Breast epithelium (tissue), 4 donors: ENCODE measurements around the gene UMODL1. TPM values are rescaled to one million over a fixed set of nuclear protein-coding genes. Genes with fewer than 3 reads are reported as not detected.

ENCODE experiments used
- DNase-seq, 2 donors: peaks; one replicate each; pipeline ENCODE4 v3.0.0-alpha.2; 2019; ENCODE audit warnings: low spot score in 2 of 2
- H3K27ac ChIP-seq, 2 donors: fragments of 200-600 bp; sonication (generic) in 1 of 2; one replicate each; pipeline ENCODE4 v1.5.1; 2016 to 2019; ENCODE audit warnings: mild to moderate bottlenecking in 1 of 2
- H3K27me3 ChIP-seq, 2 donors: fragments of 200-600 bp; sonication (generic) in 1 of 2; one replicate each; pipeline versions ENCODE4 v1.5.1 to v1.6.0; 2017 to 2019; ENCODE audit warnings: control low read depth in 1 of 2, mild to moderate bottlenecking in 1 of 2
- H3K36me3 ChIP-seq: fragments of 200-600 bp; one replicate; pipeline ENCODE4 v1.5.1; 2019
- H3K4me1 ChIP-seq, 2 donors: fragments of 200-600 bp; sonication (generic); one replicate each; pipeline ENCODE4 v1.5.1; 2016 to 2019; ENCODE audit warnings: control low read depth in 1 of 2
- H3K4me3 ChIP-seq, 3 donors: fragments of 200-600 bp; sonication (generic); 1 replicate in 2 of 3; 2 replicates in 1 of 3; pipeline ENCODE4 v1.5.1; 2016 to 2019; ENCODE audit warnings: mild to moderate bottlenecking in 3 of 3, moderate library complexity in 2 of 3
- H3K9me3 ChIP-seq, 2 donors: fragments of 200-600 bp; sonication (generic) in 1 of 2; one replicate each; pipeline ENCODE4 v1.5.1; 2016 to 2019; ENCODE audit warnings: control low read depth in 1 of 2
- POLR2A ChIP-seq: fragments of 450-650 bp; IDR thresholded peaks from one replicate; pipeline ENCODE4 v1.6.1; 2016; ENCODE audit warnings: antibody characterized with exemption, mild to moderate bottlenecking, moderate library complexity
- POLR2AphosphoS5 ChIP-seq, 3 donors: sonication (generic); formaldehyde crosslinking; IDR thresholded peaks; one replicate each; pipeline ENCODE4 v1.6.1; 2017; ENCODE audit warnings: antibody characterized with exemption in 3 of 3
- intact Hi-C: fragments of 100-400 bp; cut with DNase I; formaldehyde crosslinking; loops from one replicate; pipeline ENCODE4 v1.15.1; 2023; ENCODE audit warnings: low total_unique reads
- total RNA-seq, 3 donors: library from RNA; depleted of rRNA; stranded (reverse); fragments of >200 nt; gene quantifications; one replicate each; pipeline ENCODE4 v1.1.0, GENCODE V29; 2016
- TF ChIP-seq, protein P1 (sequence below), 3 donors: fragments of 450-650 bp; IDR thresholded peaks; one replicate each; pipeline ENCODE4 v1.5.1; 2016 to 2017; ENCODE audit warnings: antibody characterized with exemption in 3 of 3, mild to moderate bottlenecking in 3 of 3, moderate library complexity in 3 of 3

The UMODL1 gene
- total RNA-seq, 3 donors from 2014 or later, result not detected

DNA sequence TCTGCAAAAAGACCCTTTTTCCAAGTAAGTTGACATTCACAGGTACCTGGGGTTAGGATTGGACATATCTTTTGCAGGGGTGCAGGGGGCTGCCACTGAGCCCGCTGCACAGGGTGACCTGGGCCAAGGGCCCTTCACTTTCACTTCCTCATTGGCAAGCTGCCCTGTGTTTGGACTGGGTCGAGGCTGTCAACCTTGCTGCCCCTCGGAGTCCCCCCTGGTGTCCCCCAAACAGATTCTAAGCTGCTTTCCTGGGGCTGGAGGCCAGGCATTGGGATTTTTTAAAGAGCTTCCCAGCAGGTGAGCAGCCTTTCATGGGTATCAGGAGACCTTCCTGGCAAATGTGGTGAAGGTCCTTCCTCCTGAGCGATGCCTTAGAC is 7.9 kb upstream of the UMODL1 start:
- no peaks in the 10 kb centered on the region for H3K27me3 ChIP-seq
- no peaks in the 10 kb centered on the region for H3K9me3 ChIP-seq
- no peak overlapping the region for H3K4me3 ChIP-seq
- DNase-seq, result no peak
- H3K36me3 ChIP-seq, result no peaks in the 10 kb centered on the region
- H3K4me1 ChIP-seq, result no peaks in the 10 kb centered on the region
- TF ChIP-seq POLR2A (no peak), POLR2AphosphoS5 (IDR thresholded peaks at IDR 0.05) (no peak)
- TF ChIP-seq, protein P1, sequence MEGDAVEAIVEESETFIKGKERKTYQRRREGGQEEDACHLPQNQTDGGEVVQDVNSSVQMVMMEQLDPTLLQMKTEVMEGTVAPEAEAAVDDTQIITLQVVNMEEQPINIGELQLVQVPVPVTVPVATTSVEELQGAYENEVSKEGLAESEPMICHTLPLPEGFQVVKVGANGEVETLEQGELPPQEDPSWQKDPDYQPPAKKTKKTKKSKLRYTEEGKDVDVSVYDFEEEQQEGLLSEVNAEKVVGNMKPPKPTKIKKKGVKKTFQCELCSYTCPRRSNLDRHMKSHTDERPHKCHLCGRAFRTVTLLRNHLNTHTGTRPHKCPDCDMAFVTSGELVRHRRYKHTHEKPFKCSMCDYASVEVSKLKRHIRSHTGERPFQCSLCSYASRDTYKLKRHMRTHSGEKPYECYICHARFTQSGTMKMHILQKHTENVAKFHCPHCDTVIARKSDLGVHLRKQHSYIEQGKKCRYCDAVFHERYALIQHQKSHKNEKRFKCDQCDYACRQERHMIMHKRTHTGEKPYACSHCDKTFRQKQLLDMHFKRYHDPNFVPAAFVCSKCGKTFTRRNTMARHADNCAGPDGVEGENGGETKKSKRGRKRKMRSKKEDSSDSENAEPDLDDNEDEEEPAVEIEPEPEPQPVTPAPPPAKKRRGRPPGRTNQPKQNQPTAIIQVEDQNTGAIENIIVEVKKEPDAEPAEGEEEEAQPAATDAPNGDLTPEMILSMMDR (IDR thresholded peaks at IDR 0.05), result no peak
- intact Hi-C loops, result no loop called here
- H3K27ac ChIP-seq, result no peak overlapping the region

DNA sequence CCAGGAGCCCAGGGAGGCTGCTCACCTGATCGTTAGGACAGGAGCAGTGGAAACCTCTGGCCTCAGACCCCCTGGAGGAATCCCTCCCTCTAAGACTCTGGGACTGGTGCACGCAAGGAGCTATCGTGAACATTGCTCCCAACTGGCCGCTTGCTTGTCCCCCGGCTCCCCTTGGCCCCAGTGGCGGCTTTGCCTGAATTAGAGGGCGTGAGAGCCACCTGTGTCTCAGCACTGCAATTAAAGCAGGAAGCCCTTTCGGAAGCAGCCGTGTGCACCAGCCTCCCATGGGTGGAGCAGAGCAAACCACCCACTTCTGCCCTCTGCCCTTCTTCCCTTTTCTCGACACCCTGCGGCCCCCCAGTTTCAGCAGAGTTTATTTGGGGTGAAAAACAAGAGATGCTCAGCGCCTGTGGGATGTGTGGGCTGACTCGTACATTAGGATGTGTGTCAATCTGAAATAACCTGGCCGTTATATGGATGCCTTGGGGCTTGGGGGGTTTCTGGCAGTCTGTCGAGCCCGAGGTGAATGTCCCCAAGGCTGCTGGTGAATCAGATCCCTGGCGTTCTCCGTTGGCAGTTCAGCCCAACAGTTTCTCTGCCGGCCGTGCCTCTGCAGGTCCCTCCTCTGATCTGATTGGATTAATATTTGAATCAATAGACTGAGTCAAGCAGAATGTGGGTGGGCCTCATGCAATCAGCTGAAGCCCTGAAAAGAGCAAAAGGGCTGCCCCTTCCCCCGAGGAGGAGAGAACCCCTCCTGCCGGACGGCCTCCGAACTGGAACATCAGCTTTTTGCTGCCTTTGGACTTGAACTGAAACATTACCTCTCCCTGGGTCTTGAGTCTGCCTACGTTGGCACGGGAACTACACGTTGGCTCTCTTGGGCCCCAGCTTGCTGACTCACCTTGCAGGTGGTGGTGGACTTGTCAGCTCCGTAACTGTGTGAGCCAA is 7.3 kb upstream of the UMODL1 start:
- Histone ChIP-seq H3K4me1 (no peaks in the 10 kb centered on the region), H3K27ac (no peak overlapping the region), H3K4me3 (no peak overlapping the region), H3K9me3 (no peaks in the 10 kb centered on the region), H3K27me3 (no peaks in the 10 kb centered on the region), H3K36me3 (no peaks in the 10 kb centered on the region)
- no peak for TF ChIP-seq POLR2AphosphoS5 (IDR thresholded peaks at IDR 0.05)
- no peak for TF ChIP-seq POLR2A
- TF ChIP-seq, protein P1 (IDR thresholded peaks at IDR 0.05), result no peak
- no peak for DNase-seq
- intact Hi-C loops, result loop anchor here (2.0 kb wide), 1 partner anchor 261 kb away; no protein-coding TSS in a partner anchor

DNA sequence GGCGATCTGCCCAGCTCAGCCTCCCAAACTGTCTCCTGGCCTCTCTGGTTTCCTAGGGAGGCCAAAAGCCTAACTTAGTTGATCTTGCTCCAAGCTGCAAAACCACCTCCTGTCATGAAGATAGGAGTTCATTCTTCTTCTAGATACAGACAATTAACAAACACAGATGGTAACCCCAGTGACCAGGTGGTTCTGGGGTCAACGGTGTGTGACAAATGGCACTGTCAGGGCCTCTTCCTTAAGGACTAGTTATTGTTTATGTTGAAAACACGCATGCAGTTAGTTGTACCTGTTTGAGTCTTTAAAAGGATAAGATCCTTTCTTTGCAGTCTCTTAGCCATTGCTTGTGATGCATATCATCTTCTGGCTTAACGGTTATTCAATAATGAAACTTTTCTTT is 4.6 kb upstream of the UMODL1 start:
- no peak for TF ChIP-seq POLR2A
- no peak for TF ChIP-seq POLR2AphosphoS5 (IDR thresholded peaks at IDR 0.05)
- TF ChIP-seq, protein P1 (IDR thresholded peaks at IDR 0.05), result no peak
- Histone ChIP-seq H3K36me3 (no peaks in the 10 kb centered on the region), H3K27me3 (no peaks in the 10 kb centered on the region), H3K4me3 (no peak overlapping the region), H3K9me3 (no peaks in the 10 kb centered on the region), H3K4me1 (no peaks in the 10 kb centered on the region), H3K27ac (no peak overlapping the region)
- DNase-seq, result no peak
- intact Hi-C loops, result no loop called here

DNA sequence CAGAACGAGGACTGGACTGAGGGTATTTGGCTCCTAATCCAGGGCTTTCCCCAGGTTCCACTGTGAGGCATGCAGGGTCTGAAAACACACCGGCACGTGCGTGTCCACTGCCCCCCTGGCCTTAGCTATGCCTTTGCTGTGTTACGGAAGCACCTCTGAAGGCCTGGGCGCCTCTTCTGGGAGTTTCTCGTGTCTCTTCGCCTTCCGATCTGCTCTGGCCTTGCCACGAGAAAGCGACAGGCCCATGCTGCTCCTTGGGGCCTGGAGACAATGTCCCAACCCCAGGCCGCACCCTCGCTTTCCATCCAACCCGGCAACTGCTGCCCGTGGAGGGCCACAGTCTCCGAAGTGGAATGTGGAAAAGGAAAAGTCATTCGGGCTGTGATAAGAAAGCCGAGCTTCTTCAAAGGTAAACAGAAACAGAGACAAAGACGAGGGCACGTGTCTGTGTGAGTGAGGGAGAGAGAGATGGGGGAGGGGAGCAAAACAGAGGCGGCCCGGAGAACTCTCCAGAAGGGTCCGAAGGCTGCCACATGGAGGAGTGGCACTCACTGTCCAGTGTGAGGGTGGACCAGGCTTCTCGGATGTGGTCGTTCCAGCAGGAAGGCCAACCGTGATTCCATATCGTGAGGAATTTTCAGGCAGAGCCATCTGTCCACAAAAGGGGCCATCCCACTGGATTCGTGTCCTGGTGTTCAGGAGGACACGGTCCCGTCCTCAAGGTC is 3.4 kb upstream of the UMODL1 start:
- H3K4me1 ChIP-seq, result no peaks in the 10 kb centered on the region
- H3K9me3 ChIP-seq, result no peaks in the 10 kb centered on the region
- no peak overlapping the region for H3K4me3 ChIP-seq
- H3K27me3 ChIP-seq, result no peaks in the 10 kb centered on the region
- H3K27ac ChIP-seq, result no peak overlapping the region
- no peak for DNase-seq
- intact Hi-C loops, result no loop called here
- H3K36me3 ChIP-seq, result no peaks in the 10 kb centered on the region
- TF ChIP-seq POLR2AphosphoS5 (IDR thresholded peaks at IDR 0.05), result no peak
- no peak for TF ChIP-seq POLR2A
- TF ChIP-seq, protein P1 (IDR thresholded peaks at IDR 0.05), result no peak

DNA sequence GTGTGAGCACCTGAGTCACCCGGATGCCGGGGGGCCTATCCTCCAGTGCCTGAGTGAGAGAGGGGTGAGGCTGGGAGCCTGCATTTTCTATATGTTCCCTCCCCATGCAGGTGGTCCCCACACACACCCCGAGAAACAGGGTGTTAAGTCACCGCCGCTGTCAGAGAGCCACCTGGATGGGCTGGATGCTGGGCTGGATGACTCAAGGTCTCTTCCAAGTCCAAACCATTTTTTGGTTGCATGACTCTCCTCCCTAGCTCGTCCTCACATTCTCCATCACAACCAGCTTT is 2.9 kb upstream of the UMODL1 start:
- DNase-seq, result no peak
- TF ChIP-seq, protein P1 (IDR thresholded peaks at IDR 0.05), result no peak
- no peak for TF ChIP-seq POLR2A
- no peak for TF ChIP-seq POLR2AphosphoS5 (IDR thresholded peaks at IDR 0.05)
- Histone ChIP-seq H3K27ac (no peak overlapping the region), H3K27me3 (no peaks in the 10 kb centered on the region), H3K4me1 (no peaks in the 10 kb centered on the region), H3K4me3 (no peak overlapping the region), H3K9me3 (no peaks in the 10 kb centered on the region), H3K36me3 (no peaks in the 10 kb centered on the region)
- intact Hi-C loops, result no loop called here
